Amniotic epithelial cell (primary cell): Measurements from ENCODE around the gene CELF2.

Source experiments
- DNase-seq: peaks from one replicate; pipeline ENCODE4 v3.0.0-alpha.2; 2010; ENCODE audit warnings: low read depth

CELF2 gene

DNA sequence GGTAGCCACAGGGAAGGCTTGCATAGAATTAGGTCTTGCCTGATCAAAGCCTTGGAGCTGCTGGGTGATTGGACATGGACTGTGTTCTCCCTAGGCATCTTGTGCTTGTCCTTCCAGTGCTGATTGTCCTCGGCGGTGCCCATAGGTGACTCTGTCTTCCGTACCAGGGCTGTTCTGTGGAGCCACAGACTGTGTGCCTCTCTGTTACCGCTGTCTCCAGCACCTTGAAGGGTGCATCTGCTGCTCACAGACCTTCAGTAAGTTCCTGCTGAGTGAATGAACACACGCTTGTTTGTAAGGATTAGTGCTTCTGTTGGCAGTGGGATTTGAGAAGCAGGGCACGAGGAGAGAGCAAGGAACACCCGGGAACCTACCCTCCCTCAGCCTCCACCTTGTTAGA, 116.7 kb downstream of the CELF2 start:
- DNase-seq, result no peak

DNA sequence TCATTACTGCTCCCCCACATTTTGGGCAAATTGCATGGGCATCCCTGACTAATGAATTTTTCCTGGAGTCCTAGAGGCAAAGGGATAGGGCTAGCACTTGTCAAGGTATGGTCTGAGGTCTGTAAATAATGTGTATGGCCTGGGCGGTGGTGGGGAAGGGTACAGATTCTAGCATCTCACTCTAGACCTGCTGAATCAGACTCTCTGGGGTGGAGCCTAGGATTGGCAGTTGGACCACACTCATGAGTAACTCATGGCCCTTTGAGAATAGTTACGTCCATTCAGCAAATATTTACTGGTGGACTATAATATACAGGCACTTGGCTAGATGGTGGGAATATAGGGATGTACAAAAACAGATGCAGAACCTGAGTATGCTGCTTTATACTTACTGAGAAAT, 118.0 kb downstream of the CELF2 start:
- no peak for DNase-seq

DNA sequence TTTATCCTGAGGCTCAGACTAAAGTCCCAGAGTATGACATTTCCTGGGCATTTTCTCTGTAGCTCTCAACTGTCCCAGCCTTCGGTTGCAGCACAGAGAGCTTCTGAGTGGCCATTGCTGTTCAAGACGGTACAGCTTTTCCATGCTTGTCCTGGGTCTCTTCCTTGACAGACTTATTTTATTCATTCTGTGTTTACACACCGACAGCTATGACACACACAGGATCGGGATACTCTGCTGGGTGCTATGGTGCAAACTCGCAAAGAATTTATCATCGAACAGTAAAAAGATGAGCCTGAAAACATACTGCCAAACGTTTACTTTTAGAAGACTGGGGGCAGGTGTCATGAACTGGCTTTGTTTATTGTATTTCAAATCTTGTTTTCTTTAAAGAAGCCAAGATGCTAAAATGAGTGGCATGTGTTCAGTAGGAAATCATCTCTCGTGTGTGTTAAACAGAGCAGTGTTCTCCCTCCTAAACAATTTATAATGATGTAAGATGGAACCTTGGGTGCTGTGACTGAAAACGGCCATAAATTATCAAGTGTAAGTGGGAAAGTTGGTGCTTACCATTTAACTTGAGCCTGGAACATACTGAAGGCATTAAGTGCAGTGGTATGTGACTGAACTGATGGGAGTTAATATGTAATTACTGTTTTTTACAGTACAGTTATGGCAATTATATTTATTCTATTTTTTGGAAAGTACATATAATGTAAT, 120.8 kb downstream of the CELF2 start:
- DNase-seq, result no peak

DNA sequence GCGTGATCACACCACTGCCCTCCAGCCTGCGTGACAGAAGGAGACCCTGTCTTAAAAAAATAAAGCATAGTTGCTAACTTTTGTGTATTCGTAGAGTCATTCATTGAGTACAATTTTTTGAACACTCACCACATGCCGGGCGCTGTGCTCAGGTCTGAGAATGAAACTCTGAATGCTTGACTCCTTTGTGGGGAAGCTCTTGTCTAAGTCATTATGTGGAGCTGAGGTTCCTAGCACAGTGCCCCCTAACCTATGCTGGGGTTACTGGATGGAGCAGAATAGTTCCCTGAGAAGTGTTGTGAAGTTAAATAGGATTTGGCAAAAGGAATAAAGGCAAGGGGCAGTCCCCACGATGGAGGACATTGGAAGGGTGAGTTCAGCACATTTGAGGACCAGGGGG, 123.3 kb downstream of the CELF2 start:
- no peak for DNase-seq

DNA sequence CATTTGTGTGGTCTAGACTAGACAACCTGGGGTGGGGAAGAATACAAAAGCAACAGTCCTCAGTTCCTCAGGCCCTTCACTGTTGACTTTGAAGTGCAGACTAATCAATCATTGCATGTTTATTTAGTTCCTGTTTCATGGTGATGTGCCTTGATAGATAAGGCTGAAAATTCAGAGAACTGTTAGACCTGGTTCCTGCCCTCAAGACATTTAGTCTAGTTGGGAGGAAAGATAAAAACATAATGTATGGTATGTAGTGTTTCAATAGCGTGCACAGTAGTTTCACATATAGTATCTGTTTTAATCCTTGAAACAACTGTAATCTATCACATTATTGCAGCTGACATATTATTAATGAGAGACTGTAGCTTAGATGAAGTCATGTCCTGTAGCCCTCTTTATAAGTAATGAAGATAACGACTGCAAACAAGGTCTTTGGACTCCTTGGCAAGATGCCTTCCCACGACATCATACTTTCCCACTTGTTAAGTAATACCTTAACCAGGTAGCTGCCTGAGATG, 124.0 kb downstream of the CELF2 start:
- no peak for DNase-seq

DNA sequence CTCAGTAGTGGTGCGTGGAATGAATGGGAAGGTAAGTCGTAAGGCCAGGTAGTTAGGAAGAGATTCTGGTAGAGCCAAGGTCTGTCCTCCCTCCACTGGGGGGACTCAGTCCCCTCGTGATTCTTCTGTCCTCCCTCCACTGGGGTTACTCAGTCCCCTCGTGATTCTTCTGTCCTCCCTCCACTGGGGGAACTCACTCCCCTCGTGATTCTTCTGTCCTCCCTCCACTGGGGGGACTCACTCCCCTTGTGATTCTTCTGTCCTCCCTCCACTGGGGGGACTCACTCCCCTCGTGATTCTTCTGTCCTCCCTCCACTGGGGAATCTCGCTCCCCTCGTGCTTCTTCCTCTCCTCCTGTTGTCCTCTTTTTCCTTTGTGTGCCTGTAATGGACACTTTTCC, 125.1 kb downstream of the CELF2 start:
- no peak for DNase-seq

DNA sequence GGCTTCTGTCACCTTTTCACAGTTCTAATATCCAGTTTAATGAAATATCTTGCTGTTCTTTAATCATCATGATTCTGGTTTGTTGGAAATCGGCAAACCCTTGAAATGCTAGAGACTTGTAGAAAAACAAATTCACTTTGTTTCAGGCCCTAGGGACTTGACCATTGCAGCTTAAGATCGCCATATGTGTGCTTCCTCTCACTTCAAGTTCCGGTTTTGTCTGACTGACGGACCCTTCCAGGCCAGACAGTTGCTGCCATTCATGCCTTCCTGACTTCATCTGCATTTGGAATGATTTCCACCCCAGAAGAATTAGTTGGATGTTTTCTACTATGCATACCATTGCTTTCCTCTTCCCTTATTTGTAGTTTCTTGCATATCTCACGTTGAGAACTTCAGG, 125.6 kb downstream of the CELF2 start:
- no peak for DNase-seq

DNA sequence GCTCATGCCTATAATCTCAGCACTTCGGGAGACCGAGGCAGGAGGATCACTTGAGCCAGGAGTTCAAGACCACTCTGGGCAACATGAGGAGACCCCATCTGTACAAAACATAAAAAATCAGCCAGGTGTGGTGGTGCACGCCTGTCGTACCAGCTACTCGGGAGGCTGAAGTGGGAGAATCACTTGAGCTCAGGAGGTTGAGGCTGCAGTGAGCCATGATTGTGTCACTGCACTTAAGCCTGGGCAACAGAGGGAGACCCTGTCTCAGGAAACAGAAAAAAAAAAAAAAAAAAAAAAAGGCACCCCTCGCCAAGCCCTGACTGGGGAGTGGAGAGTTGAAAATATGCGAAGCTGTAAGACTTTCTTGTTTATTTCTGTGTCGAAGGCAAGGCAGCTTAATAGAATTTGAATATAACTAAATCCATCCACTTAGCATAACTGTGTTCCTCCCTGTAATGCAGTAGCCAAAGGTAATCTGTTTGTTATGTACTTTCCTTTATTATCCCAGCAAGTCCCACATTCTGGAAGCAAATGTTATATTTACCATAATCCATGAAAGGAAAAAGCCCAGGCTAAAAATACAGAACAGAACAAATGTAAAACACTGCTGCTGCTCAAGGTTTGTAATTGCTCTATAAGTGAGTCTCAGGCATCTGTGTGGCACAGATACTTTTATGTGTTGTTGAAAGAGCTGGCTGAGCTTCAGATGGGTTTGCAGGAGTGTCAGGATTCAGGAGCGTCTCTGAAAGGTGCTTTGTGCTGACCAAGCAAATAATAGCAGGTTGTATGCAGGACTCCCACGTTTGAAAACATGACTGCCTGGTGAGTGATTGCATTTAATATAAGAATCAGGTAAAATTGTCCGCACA, 127.2 kb downstream of the CELF2 start:
- no peak for DNase-seq

DNA sequence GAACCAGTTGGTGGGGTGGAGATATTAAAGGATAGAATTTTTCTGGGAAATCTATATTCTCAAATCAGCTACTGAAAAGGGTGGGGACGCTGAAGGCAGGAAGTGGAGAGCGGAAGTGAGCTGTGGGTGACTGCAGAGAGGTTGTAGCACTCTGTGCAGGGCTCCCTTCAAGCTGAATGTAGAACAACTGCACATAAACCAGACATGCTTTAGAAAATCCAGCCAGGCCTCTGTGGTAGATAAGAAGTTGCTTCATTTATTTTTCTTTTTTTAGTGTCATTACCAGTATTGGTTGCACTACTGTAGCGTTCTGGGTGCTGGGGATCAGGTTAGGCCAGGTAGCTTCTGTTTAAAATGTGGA, 127.8 kb downstream of the CELF2 start:
- DNase-seq, result peak; percentile 17

DNA sequence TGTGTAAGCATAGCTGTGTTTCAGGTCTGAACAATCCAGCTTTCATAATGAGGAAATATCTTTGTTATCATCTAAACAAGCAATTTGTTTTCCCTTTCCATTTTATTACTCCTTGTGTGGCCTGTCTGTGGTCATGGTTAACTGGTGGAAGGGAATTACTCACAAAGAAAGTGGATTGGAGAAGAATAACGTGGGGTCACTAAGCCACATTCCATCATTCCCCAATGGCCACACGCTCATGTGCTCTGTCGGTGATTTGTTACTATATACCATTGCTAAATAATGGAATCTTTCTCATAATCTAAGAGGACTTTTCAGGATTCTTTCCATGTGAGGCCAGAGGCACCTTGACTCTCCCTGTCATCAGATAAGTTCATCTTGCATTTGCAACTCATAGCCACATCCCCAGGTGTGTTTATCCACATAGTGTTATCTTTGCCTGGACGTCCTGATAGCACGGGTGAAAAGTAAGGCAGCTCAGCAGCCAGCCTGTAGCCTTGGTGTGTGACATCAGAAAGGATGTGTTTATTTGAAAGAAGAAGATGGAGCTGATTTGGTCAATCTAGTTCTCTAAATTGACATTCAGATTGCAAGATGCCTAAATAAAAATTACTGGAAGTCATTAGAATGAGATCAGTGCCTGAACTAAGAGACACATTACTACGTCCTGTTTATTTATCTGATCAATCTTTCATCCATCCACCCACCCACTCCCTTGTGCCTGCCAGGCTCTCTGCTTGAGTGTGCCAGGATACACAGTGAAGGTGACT, 128.9 kb downstream of the CELF2 start:
- DNase-seq, result peak; percentile 44

DNA sequence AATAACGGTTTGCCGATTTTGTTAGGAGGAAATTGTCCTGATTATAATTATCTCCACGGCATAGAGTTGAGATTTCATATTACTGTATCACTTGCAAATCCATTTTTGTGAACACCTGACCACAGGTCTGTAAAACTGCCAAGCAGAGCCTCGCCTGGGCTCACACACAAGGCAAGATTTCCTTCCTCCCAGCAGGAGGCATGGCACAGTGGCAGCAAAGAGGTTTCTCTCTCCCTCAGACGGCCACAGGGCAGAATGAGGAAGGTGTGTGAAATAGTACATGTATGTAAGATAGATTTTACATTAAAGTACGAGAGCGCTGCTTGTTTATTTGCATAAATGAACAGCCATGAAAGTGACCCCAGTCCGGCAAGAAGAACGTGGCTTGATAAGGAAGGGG, 130.1 kb downstream of the CELF2 start:
- DNase-seq, result no peak

DNA sequence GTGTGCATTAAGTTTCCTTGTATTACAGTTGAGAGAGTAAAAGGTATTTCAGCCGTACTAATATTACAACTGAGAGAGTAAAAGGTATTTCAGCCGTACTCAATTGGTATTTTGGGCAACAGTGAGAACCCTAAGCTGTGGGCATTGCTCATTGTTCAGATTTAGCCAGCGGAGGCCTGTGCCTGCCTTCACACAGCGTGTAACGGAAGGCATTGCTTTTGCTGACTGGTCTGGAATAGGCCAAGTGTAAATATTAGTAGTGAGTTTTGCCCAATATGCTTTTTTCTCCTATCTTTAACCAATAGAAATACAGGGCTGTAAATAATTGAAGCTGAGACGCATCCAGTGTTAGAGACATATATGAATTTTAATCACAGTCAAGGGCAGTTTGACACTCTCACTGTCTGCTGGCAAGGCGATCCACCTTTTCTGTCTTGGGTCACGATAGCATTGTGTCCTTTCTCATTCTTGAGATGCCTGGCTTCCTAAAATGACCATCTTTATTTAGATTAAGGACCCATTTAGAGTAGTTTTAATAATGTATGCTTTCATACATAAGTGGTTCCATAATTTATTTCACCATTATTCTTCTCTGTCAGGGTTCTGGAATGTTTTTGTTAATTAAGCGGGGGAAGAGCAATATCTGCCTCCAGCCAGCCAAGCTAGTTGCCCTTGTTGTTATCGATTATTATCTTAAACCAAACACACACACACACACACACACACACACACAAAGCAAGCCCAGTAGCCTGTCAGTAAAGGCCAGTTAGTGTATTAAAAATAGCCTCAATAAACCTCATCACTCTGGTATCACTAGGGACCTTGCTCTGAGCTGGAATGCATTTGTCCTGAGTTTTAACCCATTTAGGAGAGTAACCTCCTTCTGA, 130.7 kb downstream of the CELF2 start:
- no peak for DNase-seq

DNA sequence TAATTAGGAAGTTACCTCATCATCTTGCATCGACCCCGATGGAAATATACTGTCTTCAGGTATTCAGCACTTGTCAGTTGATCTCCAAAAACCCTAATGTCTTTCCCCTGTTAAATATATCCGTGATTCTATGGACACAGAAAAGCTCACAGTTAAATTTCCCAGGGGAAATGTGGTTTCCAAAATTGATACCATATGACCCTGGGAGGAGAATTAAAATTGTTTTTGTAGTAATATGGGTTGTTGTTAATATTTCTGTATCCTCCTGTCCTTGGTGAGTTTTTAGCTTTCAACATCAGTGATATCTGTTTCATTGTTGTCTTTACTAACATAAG, 132.1 kb downstream of the CELF2 start:
- DNase-seq, result no peak

DNA sequence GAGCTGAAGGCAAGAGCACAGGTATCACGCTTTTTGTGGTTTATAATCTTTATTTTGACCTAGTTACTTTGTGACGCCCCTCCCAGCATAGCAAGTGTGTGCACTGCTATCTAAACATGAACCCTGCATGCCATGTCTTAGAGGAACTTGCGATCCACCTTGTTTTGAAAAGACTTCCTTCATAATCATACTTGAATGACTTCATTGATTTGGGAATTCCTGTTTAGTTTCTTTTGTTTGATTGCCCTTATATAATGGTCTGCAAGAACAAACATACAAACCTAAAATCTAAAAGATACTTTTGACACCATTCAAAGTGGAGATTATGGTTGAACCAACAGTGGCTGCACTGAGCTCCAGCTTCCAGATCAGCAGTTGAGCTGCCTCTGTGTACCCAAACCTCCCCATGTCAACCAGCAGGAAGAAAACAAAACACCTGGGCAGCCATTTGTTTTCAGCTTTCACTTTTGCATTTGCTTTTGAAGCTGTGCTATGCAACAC, 132.6 kb downstream of the CELF2 start:
- no peak for DNase-seq

DNA sequence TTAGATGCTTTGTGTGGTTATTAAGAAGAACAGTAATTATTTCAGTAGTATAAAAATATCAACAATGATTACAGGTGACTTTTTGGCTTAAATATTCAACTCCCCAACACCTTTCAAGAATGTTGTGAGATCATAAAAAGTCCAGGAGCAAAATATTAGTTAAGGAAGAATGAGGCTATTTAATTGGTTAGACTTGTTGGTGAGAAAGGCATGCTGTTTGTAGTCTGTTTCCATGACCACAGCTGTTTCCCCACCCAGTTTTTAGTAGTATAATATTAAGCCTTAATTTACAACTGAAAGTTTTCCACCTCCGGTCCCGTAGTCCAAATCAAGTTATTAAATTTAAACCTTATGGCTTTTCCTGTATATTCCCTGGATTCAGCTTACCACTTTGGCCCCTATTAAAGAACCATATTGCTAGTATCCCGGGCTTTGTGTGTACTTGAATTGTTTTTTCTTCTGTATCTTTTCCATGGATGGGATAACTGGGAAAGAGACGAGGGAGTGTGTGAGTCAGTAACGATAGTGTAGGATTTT, 133.3 kb downstream of the CELF2 start:
- DNase-seq, result no peak

DNA sequence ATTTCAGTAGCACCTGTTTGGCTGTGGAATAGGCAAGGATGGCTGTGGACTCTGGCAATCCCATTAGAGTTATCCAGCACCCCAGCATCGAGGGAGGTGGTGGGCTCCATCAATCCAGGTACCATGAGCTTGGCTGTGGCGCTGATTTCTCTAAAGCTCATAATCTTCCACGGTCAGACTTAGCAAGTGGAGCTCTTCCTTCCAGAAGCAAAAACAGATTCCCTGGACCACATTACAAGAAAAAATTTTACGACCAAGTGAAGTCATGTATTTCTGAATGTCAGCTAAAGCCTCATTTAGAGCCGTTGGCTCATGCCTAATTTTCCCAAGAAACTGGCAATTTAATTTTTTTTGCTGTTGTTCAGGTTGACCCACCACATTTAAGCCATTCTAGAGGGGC, 135.1 kb downstream of the CELF2 start:
- no peak for DNase-seq

DNA sequence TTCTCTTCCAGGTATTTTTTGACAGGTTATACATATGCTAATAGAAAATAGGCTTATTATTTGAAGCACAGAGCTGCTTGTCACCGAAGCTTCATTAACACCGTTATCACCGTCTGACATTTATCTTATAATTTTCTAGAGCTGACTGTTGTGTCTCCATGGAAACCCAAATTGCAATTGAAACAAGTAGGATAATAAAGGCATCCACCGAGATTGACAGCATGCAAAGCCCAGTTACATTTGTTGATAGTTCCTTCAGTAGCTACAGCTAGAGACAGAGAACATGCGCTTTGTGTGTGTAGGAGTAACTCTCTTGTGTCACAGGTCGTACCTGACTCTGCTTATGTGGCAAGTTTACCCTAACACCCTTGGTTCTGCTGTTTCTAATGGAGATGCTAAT, 135.6 kb downstream of the CELF2 start:
- DNase-seq, result no peak

DNA sequence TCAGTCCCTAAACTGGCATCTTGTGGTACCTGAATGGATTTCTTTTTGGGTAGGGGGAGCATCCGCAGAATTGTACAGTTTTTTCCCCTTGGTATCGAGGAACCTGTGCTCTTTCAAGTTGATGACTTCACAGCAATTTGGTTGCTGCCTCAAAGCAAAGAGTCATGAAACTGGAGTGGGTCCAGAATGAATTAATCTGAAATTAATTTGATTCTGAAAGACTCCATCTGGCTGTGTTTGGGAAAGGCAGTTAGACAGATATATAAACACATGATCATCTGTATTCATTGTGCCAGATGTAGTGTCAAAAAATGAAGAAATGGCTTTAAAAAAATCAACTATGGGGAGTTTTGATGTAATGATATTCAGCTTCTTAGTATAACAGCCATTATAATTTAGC, 136.1 kb downstream of the CELF2 start:
- DNase-seq, result no peak

DNA sequence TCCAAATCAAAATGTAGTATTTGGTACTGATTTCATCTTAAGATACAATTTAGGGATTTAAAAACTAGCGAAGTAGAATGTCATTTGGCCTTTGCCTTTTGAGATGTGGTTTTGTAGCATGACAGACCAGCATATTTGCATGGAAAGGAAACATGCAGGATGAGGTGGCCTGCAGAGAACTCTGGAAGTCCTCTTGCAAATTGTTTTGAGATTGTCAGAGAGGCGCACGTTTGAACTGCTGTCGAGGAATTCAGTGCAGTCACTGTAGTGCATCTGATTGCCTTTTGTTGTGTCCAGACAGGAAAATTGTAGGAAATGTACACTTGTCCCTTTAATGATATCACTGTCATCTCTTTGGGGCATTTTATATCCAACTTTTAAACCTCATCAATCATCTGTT, 136.7 kb downstream of the CELF2 start:
- no peak for DNase-seq

DNA sequence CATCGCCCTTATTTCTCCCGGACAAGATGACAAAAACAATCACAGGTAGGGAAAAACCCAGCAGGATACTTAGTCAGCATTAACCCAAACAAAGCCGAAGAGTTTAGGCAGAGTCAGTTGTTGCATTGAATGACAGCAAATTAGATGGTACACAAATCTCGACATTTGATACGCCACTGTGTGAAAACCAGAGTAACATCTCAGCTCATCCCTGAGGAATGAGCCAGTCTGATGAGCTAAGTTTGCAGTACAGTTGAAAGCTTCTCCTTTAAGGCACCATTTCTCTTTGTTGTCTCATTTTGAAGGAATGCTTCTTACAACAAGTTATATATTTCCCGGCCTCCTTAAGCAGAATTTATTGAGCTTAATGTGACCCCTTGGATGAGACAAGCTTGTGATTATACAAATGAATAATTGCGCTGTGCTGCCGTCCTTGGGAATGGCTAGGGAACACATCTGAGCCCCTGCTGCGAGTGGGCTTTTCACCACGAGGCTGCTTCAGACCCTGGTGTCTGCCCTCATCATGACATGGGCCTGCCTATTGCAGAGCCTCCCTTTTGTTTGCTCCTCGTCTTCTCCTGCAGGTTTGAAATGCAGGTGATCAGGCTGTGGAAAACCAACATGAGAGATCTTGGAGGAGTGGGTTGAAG, 137.3 kb downstream of the CELF2 start:
- DNase-seq, result no peak

DNA sequence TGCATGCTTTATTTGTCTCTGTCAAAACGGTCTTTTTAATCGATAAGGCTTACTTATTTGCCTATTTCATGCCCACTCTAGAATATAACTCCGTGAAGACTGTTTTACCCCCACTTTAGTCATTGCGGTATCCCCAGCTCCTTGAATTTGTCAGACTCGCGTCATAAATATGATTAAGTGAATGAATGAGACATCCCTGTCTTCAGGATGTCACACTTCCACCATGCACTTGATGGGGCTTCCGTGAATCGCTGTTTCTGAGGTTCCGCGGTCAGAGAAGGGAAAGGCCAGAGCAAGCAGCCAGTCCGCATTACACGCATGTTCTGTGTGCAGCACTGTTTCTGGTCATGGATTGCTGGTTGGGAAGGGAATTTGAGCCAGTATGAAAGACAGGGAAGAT, 138.8 kb downstream of the CELF2 start:
- DNase-seq, result no peak
